GM19099 (cell line): ENCODE data around the gene ERCC6L.

Experiments
- POLR2A ChIP-seq: IDR thresholded peaks from 3 replicates; pipeline ENCODE4 v1.6.1; 2011; ENCODE audit warnings: low read depth; ENCODE audit not compliant: insufficient read length; ENCODE audit errors: extremely low read depth

Gene ERCC6L

GRCh38 chrX:72205706-72206105 lies 33.1 kb downstream of the ERCC6L start:
- no peak for TF ChIP-seq POLR2A

GRCh38 chrX:72203421-72203820 lies 35.4 kb downstream of the ERCC6L start:
- TF ChIP-seq POLR2A: no peak

GRCh38 chrX:72202792-72203401 lies 35.9 kb downstream of the ERCC6L start:
- TF ChIP-seq POLR2A: no peak

- TF ChIP-seq POLR2A: no peak
Observed at GRCh38 chrX:72201836-72202536, 36.8 kb downstream of the ERCC6L start.

GRCh38 chrX:72182924-72183323 lies 55.9 kb downstream of the ERCC6L start:
- no peak for TF ChIP-seq POLR2A

- TF ChIP-seq POLR2A: peak; percentile 60
Observed at GRCh38 chrX:72181178-72182125, 57.4 kb downstream of the ERCC6L start, which contains the start of gene PIN4. PIN4 (plus strand) TSS chrX:72181757; CDS start chrX:72181786, 29 bp downstream.

- no peak for TF ChIP-seq POLR2A
Observed at GRCh38 chrX:72180539-72180938, 58.3 kb downstream of the ERCC6L start.

GRCh38 chrX:72176981-72177380 lies 61.8 kb downstream of the ERCC6L start:
- no peak for TF ChIP-seq POLR2A

- no peak for TF ChIP-seq POLR2A
Observed at GRCh38 chrX:72169008-72169728, 69.7 kb downstream of the ERCC6L start.

GRCh38 chrX:72165551-72165950 lies 73.3 kb downstream of the ERCC6L start:
- TF ChIP-seq POLR2A: no peak

- TF ChIP-seq POLR2A: no peak
Observed at GRCh38 chrX:72159769-72160168, 79.1 kb downstream of the ERCC6L start.

- no peak for TF ChIP-seq POLR2A
Observed at GRCh38 chrX:72158773-72159172, 80.1 kb downstream of the ERCC6L start.
